HEK293T (cell line): ENCODE data around the gene MACROD2.

ENCODE experiments used
- CTCF ChIA-PET: fragments of 350-600 bp; formaldehyde crosslinking; extraction: SDS; loops from one replicate; lab custom pipeline; 2021; ENCODE audit warnings: antibody characterized with exemption, inconsistent platforms; lab: Yijun Ruan, JAX
- POLR2A ChIA-PET: fragments of 350-600 bp; formaldehyde crosslinking; extraction: SDS; loops from one replicate; lab custom pipeline; 2020; ENCODE audit warnings: antibody characterized with exemption, inconsistent platforms; lab: Yijun Ruan, JAX
- DNase-seq: peaks from one replicate; pipeline ENCODE4 v3.0.0; 2012; ENCODE audit warnings: mixed read lengths; ENCODE audit errors: extremely low spot score
- ARNT ChIP-seq: fragments of 450-650 bp; IDR thresholded peaks from 2 replicates; pipeline ENCODE4 v1.6.1; 2017; ENCODE audit warnings: mild to moderate bottlenecking
- BHLHE40 ChIP-seq: fragments of 450-650 bp; IDR thresholded peaks from 2 replicates; pipeline ENCODE4 v1.6.1; 2016; ENCODE audit warnings: mild to moderate bottlenecking, moderate library complexity, borderline replicate concordance
- CTBP1 ChIP-seq: fragments of 450-650 bp; IDR thresholded peaks from 2 replicates; pipeline ENCODE4 v1.6.1; 2016; ENCODE audit warnings: borderline replicate concordance
- ELF4 ChIP-seq: fragments of 450-650 bp; IDR thresholded peaks from 2 replicates; pipeline ENCODE4 v1.6.1; 2017; ENCODE audit warnings: antibody characterized with exemption
- FOXA1 ChIP-seq: fragments of 450-650 bp; IDR thresholded peaks from 2 replicates; pipeline ENCODE4 v1.6.1; 2016; ENCODE audit warnings: mild to moderate bottlenecking
- FOXK2 ChIP-seq: fragments of 450-650 bp; IDR thresholded peaks from 2 replicates; pipeline ENCODE4 v1.6.1; 2016; ENCODE audit warnings: mild to moderate bottlenecking
- FOXM1 ChIP-seq: fragments of 450-650 bp; IDR thresholded peaks from 2 replicates; pipeline ENCODE4 v1.6.1; 2017; ENCODE audit warnings: mild to moderate bottlenecking, borderline replicate concordance
- HDGF ChIP-seq: fragments of 450-650 bp; IDR thresholded peaks from 2 replicates; pipeline ENCODE4 v1.6.1; 2017; ENCODE audit warnings: antibody characterized with exemption, borderline replicate concordance
- L3MBTL2 ChIP-seq: fragments of 450-650 bp; conservative IDR thresholded peaks from 2 replicates; pipeline ENCODE4 v1.6.1; 2016; ENCODE audit warnings: mild to moderate bottlenecking
- LEF1 ChIP-seq: fragments of 450-650 bp; IDR thresholded peaks from 2 replicates; pipeline ENCODE4 v1.6.1; 2017; ENCODE audit warnings: mild to moderate bottlenecking, borderline replicate concordance
- NFRKB ChIP-seq: fragments of 450-650 bp; IDR thresholded peaks from 2 replicates; pipeline ENCODE4 v1.6.1; 2016; ENCODE audit warnings: mild to moderate bottlenecking, moderate library complexity
- PKNOX1 ChIP-seq: fragments of 450-650 bp; IDR thresholded peaks from 2 replicates; pipeline ENCODE4 v1.6.1; 2016
- SP1 ChIP-seq: fragments of 450-650 bp; IDR thresholded peaks from 2 replicates; pipeline ENCODE4 v1.6.1; 2017
- SUZ12 ChIP-seq: fragments of 450-650 bp; IDR thresholded peaks from 2 replicates; pipeline ENCODE4 v1.6.1; 2016; ENCODE audit warnings: mild to moderate bottlenecking
- TARDBP ChIP-seq: fragments of 450-650 bp; IDR thresholded peaks from 2 replicates; pipeline ENCODE4 v1.6.1; 2016
- ZNF384 ChIP-seq: fragments of 450-650 bp; IDR thresholded peaks from 2 replicates; pipeline ENCODE4 v1.6.1; 2016

The MACROD2 gene

GRCh38 chr20:16100767-16101166 is 2105.5 kb downstream of the MACROD2 start:
- ChIA-PET POLR2A (no interaction called here), CTCF (no interaction called here)
- TF ChIP-seq L3MBTL2 = no peak
- TF ChIP-seq FOXK2 = no peak
- no peak for TF ChIP-seq SUZ12
- TF ChIP-seq ARNT = no peak
- TF ChIP-seq LEF1 = no peak
- TF ChIP-seq ZNF384 = no peak
- no peak for TF ChIP-seq BHLHE40
- TF ChIP-seq TARDBP = no peak
- TF ChIP-seq CTBP1 = no peak
- TF ChIP-seq FOXA1 = no peak
- TF ChIP-seq ELF4 = no peak
- no peak for TF ChIP-seq NFRKB
- no peak for TF ChIP-seq FOXM1
- TF ChIP-seq PKNOX1 = no peak
- no peak for TF ChIP-seq SP1
- no peak for TF ChIP-seq HDGF
- no peak for DNase-seq
